Retinal pigment epithelial cell (primary cell): ENCODE measurements around the gene FLNB.

ENCODE experiments used
- DNase-seq: peaks from one replicate; pipeline ENCODE4 v3.0.0-alpha.2; 2010; ENCODE audit warnings: low read depth
- H3K4me3 ChIP-seq: 2 replicates; pipeline ENCODE4 v1.5.1; 2011; ENCODE audit warnings: mild to moderate bottlenecking, low read length, control low read depth, moderate library complexity
- TF ChIP-seq, protein P1 (sequence below): conservative IDR thresholded peaks from 2 replicates; pipeline ENCODE4 v1.5.1; 2011; ENCODE audit warnings: low read depth, low read length, control low read depth, inconsistent platforms

FLNB gene

DNA sequence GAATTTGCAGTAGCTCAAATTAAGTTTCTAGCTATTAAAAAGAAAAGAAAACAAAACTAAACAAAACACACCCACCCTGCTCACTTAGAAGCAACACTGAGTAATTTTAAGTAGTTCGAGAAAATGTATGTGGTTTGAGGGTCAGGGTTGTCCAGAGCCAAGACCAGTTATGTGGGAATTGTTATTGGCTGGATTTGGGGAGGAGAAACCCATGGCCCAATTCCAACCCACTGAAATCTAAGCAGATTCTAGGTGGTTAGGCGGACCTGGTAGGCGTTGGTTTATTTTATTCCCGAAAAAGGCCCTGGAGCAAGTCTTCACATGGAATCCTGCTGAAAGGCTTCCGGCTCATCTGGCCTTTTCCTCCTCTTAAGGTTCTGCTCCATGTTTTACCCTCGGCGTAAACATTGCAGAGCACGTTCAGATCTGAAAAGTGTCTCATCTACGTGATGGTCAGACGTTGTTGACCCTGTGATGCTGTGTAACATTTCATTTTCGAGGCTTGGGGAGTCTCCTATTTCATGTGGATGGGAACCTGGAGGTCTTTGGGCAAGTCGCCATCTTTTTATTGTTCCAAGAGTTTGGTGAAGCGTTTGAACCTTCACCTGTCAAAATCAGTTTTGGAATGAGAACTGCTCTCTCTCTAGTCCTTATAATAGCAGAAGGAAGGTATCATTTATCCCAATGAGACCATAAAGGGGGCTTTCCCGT, 64.0 kb downstream of the FLNB start:
- H3K4me3 ChIP-seq, result no peak overlapping the region
- TF ChIP-seq, protein P1, sequence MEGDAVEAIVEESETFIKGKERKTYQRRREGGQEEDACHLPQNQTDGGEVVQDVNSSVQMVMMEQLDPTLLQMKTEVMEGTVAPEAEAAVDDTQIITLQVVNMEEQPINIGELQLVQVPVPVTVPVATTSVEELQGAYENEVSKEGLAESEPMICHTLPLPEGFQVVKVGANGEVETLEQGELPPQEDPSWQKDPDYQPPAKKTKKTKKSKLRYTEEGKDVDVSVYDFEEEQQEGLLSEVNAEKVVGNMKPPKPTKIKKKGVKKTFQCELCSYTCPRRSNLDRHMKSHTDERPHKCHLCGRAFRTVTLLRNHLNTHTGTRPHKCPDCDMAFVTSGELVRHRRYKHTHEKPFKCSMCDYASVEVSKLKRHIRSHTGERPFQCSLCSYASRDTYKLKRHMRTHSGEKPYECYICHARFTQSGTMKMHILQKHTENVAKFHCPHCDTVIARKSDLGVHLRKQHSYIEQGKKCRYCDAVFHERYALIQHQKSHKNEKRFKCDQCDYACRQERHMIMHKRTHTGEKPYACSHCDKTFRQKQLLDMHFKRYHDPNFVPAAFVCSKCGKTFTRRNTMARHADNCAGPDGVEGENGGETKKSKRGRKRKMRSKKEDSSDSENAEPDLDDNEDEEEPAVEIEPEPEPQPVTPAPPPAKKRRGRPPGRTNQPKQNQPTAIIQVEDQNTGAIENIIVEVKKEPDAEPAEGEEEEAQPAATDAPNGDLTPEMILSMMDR, result no peak
- no peak for DNase-seq

DNA sequence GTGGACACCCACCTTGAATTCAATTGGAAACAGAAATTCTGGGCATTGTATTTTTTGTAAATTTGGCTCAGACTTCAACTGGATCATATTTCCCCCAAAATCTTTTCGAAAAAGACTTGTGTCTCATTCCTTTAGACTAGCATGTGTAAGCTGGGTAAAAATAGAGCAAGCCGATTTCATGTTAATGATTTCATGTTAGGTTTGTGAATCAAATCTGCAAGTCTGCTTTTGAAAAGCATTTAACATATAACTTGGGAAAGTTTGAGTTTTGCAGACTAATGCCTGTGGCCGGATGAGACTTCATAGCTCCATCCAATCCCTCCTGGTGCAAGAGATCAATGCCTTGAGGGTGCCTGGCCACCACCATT, 64.5 kb downstream of the FLNB start:
- no peak overlapping the region for H3K4me3 ChIP-seq
- TF ChIP-seq, protein P1, result no peak
- no peak for DNase-seq

DNA sequence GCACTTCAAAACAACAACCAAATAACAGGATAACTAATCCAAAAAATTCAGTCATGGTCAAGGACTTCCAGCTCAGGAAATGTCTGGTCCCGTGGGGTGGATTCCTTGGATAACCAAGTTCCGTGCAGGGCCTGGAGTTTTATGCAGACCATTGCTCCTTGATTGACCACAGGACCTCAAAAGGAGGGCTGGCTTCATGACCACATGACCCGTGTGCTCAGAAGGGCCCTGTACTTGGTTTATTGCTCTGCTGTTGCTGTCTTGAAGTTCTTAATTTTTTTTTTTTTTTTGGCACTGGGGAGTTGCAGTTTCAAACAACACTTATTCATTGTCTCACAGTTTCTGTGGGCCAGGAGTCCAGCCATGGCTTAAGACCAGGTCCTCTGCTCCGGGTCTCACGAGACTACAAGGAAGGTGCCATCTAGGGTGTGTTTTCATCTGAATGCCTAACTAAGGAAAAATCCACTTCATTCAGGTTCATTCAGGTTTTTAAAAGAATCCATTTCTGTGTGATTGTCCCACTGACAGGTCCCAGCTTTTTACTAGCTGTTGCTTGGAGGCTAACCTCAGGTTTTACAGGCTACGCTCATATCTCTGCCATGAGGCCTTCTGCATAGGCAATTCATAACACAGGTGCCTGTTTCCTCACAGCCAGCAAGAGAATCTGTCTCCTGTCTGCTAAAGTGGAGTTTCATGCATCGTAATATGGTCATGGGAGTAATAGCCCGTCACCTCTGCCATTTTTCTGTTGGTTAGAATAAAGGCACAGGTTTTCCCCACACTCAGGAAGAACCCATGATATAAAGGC, 65.3 kb downstream of the FLNB start:
- TF ChIP-seq, protein P1, result no peak
- no peak for DNase-seq
- no peak overlapping the region for H3K4me3 ChIP-seq

DNA sequence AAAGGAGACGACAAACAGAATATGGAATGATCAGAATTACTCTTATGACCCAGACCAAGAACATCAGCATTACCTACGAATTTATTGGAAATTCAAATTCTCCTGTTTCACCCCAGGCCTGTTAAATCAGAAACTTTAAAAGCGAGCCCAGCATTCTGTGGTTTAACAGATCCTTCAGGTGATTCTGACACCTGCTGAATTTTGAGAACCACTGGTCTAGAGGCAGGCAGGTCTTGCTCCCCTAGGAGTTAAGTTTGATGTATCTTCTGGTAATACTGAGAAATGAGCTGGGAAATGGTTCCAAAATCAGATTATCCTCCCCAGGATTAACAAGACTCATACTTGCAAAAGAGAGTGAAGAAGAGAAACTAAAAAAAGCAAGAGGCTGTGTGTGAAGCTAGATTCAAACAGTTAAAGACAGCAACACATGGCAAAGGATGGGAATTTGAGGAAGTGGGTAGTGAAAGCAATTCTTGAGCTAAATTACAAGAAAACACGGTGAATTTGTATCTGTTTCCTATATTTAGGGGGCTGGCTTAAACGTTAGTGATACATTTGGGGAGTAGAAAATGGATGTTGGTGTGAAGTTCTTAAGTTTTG, 66.0 kb downstream of the FLNB start:
- TF ChIP-seq, protein P1, result no peak
- H3K4me3 ChIP-seq, result no peak overlapping the region
- DNase-seq, result no peak

DNA sequence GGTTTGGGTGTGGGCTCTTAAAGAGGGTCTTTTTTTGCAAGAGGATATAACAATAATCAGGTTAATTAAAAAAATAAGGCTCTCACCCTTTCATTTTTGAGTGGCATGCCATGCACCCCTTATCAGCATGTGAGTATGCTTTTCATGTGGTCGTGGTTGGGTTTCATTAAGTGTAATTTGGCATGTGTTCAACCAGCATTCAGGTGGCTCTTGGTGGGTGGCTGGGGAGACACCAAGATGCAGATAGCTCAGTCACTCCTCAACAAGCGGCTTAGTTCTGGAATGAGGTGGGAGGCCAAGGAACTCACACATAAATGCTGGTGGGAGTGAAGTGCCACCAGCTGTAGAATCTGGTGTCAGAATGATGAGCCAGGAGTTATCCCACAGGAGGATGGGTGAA, 66.8 kb downstream of the FLNB start:
- no peak overlapping the region for H3K4me3 ChIP-seq
- TF ChIP-seq, protein P1, result no peak
- no peak for DNase-seq

DNA sequence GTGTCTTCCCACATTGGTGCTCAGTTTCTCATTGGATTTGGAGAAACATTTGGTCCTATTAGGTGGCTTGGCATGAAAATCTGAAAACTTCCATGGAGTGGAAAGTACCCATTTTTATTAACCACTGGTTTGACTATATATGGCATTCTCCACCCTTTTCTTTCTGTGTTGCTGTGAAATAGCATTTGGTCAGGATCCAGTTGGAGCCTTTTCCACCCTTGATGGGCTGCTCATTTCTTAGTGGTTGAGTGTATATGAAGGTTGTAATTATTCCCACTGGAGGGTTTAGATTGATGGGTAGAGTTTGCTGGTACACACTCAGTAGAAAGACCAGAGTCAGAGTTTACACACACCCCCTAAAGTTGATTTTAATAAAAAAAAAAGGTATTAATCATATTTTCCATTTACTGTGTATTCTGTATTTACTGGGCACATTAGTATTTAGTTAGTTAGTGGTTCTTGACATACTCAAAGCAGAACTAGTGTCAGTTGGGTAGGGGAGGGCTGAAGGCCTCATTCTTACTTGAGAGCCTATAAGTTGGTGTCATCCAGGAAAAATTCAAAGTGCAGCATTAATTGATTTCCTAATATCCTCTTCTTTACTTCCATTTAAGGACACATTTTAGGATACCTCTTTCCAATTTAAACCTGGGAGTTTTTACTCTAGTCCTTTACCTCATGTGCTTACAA, 69.5 kb downstream of the FLNB start:
- no peak for DNase-seq

More for the DNA sequence above, 69.5 kb downstream of the FLNB start:
- TF ChIP-seq, protein P1, result no peak
- H3K4me3 ChIP-seq, result no peak overlapping the region
